HG03139 (cell line): ENCODE measurements around the gene TMEM39B.
"Not testable (repeated sequence)": the region's sequence is repeated elsewhere in the genome, so short reads cannot be mapped to it uniquely, and the experiment has no call there.

ENCODE experiments used
- ATAC-seq: cut with Tn5 transposase; IDR thresholded peaks from one replicate; pipeline ENCODE4 v1.9.1; 2021; ENCODE audit not compliant: unreplicated experiment

TMEM39B gene

DNA sequence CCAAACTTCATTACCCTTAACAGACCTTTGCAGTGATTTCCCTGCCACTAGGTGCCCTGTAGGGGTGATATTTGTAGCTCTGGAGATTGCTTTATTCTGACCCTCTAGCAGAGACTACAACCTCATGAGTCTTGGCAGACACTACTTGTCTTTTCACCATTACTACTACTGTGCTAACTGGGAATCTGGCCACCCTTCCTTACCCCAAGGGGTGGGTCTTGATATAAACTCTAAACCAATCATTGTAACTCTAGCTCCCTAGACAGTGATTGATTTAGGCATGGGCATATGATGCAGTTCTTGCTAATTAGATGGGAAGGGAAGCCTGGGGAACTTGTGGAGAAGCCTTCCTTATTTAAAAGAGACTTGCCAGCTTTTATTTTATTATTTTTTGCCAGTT, 39.0 kb downstream of the TMEM39B start:
- ATAC-seq = no peak

DNA sequence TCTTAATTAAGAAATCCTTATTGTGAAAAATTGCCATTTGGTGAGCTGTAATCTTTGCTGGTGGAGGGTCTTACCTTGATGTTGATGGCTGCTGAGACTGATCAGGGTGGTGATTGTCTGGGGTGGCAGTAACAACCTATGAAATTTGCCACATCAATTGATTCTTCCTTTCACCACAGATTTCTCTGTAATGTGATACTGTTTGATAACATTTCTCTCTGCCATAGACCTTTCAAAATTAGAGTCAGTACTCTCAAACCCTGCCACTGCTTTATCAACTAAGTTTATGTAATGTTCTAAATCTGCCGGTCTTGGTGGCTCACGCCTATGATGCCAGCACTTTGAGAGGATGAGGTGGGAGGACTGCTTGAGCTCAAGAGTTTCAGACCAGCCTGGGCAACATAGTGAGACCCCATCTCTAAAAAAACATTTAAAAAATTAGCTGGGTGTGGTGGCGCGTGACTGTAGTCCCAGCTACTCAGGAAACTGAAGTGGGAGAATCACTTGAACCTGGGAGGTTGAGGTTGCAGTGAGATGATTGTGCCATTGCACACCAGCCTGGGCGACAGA, 40.2 kb downstream of the TMEM39B start:
- ATAC-seq = no peak

DNA sequence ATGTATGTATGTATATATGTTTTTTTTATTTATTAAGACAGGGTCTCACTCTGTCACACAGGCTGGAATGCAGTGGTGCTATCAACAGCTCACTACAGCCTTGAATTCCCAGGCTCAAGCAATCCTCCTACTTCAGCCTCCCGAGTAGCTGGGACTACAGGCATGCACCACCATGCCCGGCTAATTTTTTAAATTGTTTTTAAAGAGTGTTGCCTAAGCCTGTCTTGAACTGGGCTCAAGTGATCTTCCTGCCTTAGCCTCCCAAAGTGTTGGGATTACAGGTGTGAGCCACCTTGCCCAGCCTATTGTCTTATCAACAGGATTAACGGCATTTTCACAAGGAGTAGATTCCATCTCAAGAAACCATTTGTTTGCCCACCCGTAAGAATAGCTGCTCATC, 40.7 kb downstream of the TMEM39B start:
- ATAC-seq = not testable (repeated sequence)

DNA sequence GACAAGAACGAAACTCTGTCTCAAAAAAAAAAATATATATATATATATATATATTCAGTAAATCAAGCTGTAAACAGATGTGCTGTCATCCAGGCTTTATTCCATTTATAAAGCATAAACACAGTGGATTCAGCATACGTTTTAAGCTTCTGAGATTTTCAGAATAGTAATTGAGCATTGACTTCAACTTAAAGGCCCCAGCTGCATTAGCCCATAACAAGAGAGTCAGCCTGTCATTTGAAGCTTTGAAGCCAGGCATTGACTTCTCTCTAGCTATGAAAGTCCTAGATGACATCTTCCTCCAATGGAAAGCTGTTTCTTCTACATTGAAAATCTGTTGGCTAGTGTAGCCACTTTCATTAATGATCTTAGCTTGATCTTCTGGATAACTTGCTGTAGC, 41.7 kb downstream of the TMEM39B start:
- no peak for ATAC-seq

DNA sequence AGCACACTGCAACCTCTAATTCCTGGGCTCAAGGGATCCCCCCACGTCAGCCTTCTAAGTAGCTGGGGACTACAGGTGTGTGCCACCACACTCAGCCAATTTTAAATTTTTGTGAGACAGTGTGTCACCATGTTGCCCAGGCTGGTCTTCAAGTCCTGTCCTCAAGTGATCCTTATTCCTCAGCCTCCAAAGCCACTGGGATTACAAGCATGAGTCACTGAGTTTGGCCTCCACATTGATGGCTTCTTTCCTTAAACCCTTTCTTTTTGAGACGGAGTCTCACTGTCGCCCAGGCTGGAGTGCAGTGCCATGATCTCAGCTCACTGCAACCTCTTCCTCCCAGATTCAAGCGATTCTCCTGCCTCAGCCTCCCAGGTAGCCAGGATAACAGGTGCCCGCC, 42.8 kb downstream of the TMEM39B start:
- ATAC-seq = no peak

DNA sequence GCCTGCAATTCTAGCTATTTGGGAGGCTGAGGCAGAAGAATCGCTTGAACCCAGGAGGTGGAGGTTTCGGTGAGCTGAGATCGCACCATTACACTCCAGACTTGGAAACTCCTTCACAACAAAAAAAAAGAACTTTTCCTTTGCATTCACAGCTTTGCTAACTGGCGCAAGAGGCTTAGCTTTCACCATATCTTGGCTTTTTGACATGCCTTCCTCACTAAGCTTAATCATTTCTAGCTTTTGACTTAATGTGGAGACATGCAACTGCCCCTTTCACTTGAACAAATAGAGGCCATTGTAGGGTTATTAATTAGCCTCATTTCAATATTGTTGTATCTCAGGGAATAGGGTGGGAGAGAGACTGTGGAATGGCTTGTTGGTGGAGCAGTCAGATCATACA, 43.8 kb downstream of the TMEM39B start:
- no peak for ATAC-seq

DNA sequence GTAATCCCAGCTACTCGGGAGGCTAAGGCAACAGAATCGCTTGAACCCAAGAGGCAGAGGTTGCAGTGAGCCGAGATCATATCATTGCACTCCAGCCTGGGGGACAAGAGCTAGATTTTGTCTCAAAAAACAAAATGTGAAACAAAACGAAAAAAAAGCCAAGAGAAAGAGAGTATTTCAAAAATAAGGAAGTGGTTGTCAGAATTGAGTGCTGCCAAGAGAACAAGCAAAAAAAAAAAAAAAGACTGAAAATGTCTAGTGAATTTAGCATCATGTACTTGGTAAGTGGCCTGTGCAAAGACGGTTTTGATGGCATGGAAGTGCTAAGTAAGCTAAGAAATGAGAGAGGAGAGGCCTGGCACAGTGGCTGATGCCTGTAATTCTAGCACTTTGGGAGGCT, 49.4 kb downstream of the TMEM39B start:
- no peak for ATAC-seq

DNA sequence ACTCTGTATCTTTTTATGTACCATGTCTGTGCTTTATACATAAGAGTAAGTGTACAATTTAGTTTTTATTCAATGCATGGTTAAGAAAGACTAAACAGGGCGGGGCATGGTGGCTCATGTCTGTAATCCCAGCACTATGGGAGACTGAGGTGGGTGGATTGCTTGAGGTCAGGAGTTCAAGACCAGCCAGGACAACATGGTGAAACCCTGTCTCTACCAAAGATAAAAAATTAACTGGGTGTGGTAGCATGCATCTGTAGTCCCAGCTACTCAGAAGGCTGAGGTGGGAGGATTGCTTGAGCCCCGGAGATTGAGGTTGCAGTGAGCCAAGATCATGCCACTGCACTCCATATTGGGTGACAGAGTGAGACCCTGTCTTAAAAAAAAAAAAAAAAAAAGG, 50.6 kb downstream of the TMEM39B start:
- not testable (repeated sequence) for ATAC-seq

DNA sequence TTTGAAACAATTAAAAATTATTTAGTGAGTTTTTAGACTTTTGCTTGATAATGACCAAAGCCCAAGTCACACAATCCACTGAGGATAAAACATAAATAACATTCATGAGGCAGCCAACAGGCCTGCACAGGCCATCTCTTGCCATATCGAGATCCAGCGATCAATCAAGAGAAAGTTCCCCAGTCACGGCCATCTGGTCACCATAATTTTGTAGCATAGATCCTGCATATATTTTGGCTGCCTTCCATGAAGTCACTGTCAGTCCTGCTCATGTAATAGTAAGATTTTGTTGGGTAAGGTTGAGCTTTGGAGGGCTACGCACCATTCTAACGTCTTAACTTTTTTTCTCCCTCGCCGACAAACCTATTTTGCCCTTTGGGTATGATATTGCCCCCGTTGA, 52.6 kb downstream of the TMEM39B start:
- ATAC-seq = no peak

DNA sequence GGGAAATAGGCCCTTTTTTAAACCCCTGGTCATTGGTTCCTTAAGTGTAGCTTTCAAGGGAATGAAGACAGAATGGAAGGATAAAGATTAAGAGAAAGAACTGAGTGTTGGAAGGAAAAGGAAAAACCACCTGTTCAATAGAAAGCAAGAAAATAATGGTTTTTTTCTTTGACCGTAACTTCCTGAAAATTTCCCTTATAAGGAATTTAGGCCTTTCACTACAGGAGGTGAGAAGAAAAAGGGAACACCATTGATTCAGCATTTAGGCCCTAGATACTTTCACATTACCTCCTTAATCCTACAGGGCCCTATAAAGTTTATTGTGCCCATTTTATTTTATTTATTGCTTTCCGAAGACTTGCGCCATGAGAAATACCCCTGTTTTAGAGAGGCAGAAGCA, 54.0 kb downstream of the TMEM39B start:
- ATAC-seq = no peak

DNA sequence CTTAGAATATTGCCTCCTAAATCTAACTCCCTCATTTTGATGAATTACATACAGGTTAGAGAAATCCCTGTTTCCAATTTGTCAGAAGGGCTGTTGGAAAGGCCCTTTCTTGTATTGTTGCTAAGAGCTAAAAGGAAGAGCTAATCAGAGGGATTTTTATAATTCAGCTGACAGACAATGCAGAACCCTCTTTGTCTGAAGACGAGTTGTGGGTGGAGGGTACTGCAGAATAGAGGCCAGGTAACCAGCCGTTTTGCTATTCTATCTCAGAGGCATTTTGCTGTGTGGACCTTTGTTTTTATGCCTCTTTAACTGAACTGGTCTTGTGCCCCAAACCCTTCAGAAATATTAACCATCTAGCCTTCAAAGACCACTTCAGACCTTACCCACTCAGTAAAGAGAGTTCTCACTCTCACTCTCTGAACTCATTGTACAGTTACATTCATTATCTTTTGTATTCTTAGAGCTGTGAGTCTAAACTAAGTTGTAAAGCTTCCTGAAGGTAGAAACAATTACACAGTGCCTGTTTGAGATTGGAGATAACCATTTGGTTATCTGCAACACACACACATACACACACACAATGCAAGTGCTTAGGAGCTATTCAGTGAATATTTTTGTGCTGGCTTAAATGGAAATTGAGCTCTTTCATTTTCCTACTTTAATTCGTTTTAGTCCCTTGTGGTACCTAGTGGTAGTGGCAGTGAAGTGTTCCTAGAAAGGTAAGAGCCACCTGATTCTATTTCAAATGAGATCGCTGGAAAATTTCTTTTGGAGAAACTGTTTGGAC, 54.9 kb downstream of the TMEM39B start:
- ATAC-seq = no peak

DNA sequence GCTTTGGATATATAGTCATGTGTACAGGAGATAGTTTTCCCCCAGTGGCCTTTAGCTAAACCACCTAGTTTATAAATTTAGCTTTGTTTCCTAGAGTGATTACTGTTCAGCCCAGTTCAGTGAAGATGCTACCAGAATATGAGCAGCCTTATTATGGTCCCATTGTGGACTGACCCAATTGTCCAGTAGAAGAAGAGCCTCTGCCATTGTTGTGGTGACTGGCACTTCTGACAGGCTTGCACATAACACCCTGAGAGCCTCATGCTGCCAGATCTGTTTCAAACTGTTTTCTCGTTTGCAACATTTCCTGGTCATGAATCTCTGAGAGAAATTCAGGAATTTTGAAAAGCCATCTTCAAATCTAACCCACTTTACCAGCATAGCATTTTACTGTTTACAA, 55.7 kb downstream of the TMEM39B start:
- no peak for ATAC-seq

DNA sequence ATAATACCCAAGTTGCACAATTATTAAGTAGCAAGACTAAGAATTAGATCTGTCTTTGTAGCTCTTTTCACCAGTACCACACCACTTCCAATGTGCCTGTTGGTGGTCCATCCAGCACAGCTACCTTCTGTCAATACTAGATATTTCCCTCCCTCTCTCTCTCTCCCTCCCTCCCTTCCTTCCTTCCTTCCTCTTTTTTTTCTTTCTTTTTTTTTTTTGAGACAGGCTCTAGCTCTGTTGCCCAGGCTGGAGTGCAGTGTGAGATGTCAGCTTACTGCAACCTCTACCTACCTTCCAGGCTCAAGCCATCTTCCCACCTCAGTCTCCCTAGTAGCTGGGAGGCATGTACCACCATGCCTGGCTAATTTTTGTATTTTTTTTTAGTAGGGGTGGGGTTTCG, 56.2 kb downstream of the TMEM39B start:
- ATAC-seq = no peak

DNA sequence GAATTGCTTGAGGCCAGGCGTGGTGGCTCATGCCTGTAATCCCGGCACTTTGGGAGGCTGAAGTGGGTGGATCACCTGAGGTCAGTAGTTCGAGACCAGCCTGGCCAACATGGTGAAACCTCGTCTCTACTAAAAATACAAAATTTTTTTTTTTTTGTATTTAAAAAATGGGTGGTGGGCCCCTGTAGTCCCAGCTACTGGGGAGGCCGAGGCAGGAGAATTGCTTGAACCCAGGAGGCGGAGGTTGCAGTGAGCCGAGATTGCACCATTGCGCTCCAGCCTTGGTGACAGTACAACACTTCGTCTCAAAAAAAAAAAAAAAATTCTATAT, 61.2 kb downstream of the TMEM39B start:
- not testable (repeated sequence) for ATAC-seq

DNA sequence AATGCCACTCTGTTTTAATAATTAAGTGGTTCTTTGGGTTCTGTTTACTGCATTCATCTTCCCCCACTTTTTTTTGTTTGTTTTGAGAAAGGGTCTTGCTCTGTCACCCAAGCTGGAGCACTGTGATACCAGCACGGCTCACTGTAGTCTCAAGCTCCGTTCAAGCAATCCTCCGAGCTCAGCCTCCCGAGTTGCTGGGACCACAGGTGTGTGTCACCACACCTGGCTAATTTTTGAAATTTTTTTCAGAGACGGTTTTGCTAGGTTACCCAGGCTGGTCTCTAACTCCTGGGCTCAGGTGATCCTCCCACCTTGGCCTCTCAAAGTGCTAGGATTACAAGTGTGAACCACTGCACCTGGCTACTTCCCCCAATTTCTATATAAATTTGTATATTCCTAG, 64.4 kb downstream of the TMEM39B start:
- ATAC-seq = no peak

DNA sequence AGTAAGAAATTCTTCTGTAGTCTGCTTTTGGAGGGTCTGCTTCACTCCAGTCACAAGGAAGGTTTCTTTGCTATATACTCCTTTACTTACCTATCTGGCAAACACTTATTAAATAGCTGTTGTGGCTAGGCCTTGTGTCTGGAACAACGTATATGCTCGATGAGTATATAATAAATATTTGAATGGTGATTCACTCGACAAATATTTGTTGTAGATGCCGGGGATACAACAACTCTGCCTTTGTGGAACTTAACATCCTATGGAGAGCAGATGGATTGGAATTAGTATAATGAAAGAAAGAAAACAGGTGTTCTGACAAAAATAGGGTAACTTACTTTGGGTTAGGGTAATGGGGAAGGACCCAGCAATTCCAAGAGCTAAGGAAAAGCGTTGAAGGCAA, 66.2 kb downstream of the TMEM39B start:
- no peak for ATAC-seq

DNA sequence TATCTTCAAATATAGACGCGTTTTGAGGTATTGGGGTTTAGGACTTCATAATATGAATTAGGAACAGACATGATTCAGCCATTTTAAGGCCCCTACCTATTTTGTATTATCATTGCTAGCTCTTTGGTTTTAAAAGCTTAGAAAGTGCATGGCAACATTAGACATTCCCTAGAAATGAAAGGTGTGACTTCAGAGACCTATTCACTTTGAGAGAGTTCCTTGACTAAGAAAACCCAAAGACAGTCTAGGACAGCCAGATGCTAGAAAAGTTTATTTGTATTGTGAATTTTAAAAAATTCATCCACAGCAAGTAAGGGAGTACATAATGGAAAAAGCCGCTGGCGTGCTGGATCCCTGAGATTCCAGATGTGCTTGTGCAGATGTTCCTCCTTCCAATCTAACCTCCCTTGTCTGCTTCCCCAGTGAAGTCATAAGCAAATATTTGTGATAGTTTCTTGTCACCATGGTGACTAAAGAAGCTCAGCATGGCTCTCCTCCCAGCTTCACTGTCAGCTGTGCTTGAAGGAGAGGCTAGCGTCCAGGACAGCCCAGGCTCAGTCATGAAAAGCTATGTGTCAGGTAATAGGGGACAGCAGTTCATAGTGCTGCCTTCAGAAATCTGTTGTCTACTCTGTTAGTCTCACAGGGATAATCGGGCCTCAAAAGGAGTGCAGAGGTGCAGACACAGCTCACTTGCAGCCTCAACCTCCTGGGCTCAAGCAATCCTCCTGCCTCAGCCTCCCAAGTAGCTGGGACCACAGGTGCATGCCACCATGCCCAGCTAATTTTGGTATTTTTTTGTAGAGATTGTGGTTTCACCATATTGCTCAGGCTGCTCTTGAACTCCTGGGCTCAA, 69.9 kb downstream of the TMEM39B start:
- no peak for ATAC-seq

DNA sequence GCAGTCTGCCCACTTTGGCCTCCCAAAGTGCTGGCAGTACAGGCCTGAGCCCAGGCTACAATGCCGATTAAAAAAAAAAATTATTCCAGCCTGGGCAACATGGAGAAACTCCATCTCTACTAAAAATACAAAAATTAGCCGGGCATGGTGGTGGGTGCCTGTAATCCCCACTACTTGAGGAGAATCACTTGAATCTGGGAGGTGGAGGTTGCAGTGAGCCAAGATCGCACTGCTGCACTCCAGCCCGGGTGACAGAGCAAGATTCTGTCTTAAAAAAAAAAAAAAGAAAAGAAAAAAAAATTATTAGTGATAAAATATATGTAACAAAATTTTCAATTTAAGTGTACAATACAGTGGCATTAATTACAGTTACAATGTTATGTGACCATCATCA, 70.6 kb downstream of the TMEM39B start:
- ATAC-seq = not testable (repeated sequence)

DNA sequence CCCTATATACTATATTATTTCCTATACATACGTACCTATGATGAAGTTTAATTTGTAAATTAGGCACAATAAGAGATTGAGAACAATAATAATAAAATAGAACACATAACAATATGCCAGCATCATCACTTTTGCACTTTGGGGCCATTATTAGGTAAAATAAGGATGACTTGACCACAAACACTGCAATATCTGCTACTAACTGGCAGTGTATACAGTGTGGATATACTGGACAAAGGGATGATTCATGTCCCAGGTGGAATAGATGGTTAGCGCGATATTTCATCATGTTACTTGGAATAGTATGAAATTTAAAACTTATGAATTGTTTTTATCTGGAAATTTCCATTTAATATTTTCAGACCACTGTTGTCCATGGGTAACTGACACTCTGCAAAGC, 71.3 kb downstream of the TMEM39B start:
- no peak for ATAC-seq

DNA sequence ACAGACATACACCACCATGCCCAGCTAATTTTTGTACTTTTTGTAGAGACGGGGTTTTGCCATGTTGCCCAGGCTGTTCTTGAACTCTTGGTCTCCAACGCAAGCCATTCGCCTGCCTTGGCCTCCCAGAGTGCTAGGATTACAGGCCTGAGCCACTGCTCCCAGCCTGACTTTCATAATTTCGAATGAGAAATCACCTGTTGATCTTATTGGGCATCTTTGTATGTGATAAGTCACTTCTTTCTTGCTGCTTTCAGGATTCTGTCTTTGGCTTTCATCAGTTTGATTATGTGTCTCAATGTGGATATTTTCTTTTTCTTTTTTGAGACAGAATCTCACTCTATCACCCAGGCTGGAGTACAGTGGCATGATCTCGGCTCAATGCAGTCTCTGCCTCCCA, 75.1 kb downstream of the TMEM39B start:
- not testable (repeated sequence) for ATAC-seq

DNA sequence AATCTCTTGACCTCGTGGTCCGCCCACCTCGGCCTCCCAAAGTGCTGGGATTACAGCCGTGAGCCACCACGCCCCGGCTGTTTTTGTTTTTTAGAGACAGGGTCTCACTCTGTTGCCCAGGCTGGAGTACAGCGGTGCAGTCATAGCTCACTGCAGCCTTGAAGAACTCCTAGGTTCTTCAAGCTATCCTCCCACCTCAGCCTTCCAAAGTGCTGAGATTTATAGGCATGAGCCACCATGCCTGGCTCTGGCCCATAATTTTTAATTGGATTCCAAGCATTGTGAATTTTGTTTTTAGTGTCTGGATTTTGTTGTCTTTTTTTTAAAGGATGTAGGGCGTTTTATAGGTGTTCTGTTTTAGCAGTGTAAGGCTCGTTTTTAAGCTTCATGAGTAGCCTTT, 78.1 kb downstream of the TMEM39B start:
- no peak for ATAC-seq

DNA sequence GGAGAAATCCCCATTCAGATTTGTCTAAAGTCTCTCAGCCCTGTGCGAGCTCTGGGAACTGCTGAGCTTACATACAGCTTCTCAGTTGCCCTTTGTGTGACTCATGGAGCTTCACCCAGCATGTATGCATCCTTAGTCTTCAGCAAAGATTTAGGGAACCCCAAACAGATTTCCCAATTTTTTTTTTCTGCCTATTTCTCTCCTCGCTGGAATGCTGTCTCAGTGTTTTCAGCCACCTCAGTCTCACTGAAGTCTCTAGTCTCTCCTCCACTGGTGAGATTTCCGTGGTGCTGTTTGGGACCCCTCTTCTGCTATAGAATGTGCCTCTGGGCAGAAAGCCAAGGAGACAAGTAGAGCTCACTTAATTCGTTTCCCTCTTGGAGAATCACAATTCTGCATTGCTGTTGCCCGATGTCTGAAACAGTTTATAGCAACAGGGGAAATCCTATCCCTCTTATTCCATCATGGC, 78.6 kb downstream of the TMEM39B start:
- ATAC-seq = no peak
